Measurements from ENCODE around the gene MTIF2.
A peak's percentile ranks its signal among the peaks of the same experiment; 100 is the strongest.
"Not testable (repeated sequence)": the region's sequence is repeated elsewhere in the genome, so short reads cannot be mapped to it uniquely, and the experiment has no call there.

Gene MTIF2

DNA sequence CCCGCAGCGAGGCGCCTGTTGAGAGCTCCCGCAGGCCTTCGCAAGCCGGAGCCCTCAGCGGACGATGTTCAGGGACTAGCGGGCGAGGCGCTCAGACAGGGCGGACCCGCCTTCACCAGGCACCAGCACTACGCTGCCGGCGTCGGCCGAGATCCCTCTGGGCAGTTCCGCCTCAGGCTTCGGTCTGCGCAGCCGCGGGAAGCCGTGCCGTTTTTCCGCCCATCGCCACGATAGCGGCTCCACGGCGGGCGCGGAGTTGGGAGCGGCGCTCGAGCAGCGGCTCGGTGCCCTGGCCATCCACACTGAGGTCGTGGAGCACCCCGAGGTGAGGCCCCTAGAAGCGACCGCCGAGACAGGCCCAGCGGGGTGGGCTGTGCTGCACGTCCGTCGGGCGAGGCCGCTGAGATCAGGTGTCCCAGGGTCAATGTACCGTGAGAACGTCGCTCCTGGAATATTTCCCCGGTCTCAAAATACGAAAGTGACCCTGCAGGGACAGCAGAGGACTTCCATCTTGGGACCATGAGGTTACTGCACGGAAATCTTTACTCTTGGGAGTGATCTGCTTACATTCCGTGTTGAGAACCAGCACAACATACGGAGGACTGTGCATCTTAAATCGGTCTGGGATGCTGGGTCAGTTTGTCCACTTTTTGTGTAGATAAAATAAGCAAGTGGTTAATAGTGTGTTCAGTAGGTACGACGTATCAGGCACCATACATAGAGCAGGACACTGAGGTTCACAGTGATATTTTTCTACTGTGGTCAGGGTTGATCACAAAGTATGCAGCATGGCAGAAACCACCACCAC is 13.3 kb upstream of the MTIF2 start:
- H3K4me3 ChIP-seq (ENCODE audit: low read depth, low read length) = peak overlapping the region; percentile 82
- H4K91ac ChIP-seq (ENCODE audit: low read depth, low read length) = peak overlapping the region; percentile 68
- peak; percentile 92 to 95 for DNase-seq
- H3K36me3 ChIP-seq (ENCODE audit: control insufficient read depth in 1 of 2, insufficient read depth in 2 of 2, low read length in 2 of 2) = no peaks in the 10 kb centered on the region
- no peak overlapping the region for H3K23ac ChIP-seq (ENCODE audit: low read length)
- no peak overlapping the region for H2BK5ac ChIP-seq (ENCODE audit: low read depth, low read length, poor library complexity)
- H3K27me3 ChIP-seq (ENCODE audit: insufficient read depth, low read length) = no peaks in the 10 kb centered on the region
- H3K9ac ChIP-seq (ENCODE audit: low read length) = peak overlapping the region; percentile 74
- H3K4me1 ChIP-seq (ENCODE audit: control insufficient read depth in 1 of 2, insufficient read depth in 2 of 2, low read length in 2 of 2) = peaks cover 0 to 4% of the 10 kb centered on the region in 2 experiments
- no peak overlapping the region for H2BK12ac ChIP-seq (ENCODE audit: low read length)
- peak overlapping the region; percentile 50 for H3K18ac ChIP-seq (ENCODE audit: low read length)
- H2AK5ac ChIP-seq (ENCODE audit: low read length) = no peak overlapping the region
- peak overlapping the region; percentile 47 for H3K4ac ChIP-seq (ENCODE audit: low read depth, low read length)
- no CpG with 5 or more reads among the region's 60 CpGs for whole genome bisulfite sequencing (ENCODE audit: extremely low coverage, insufficient coverage, insufficient read length)
- H4K8ac ChIP-seq (ENCODE audit: low read depth, low read length) = peak overlapping the region; percentile 90
- H2AFZ ChIP-seq (ENCODE audit: insufficient read depth, low read length, poor library complexity) = peak overlapping the region; percentile 92
- peak overlapping the region; percentile 64 for H3K4me2 ChIP-seq (ENCODE audit: low read length)
- H4K12ac ChIP-seq (ENCODE audit: low read depth, low read length) = peak overlapping the region; percentile 84
- H3K14ac ChIP-seq (ENCODE audit: low read length) = peak overlapping the region; percentile 46
- H3K79me1 ChIP-seq (ENCODE audit: low read length) = peaks cover 9% of the 10 kb centered on the region
- peak overlapping the region; percentile 13 for H3K27ac ChIP-seq (ENCODE audit: low read depth, low read length)
- H2BK120ac ChIP-seq (ENCODE audit: insufficient read depth, low read length, poor library complexity) = peak overlapping the region; percentile 46
- H3K9me3 ChIP-seq (ENCODE audit: insufficient read depth, low read depth, low read length) = no peaks in the 10 kb centered on the region
- no peaks in the 10 kb centered on the region for H3K79me2 ChIP-seq (ENCODE audit: control insufficient read depth, insufficient read depth, low read length, poor library complexity)

GRCh38 chr2:55280851-55281546 is 12.0 kb upstream of the MTIF2 start:
- WGBS (ENCODE audit: extremely low coverage, insufficient coverage, insufficient read length) = no CpG with 5 or more reads among the region's 5 CpGs

GRCh38 chr2:55279859-55280424 is 10.9 kb upstream of the MTIF2 start:
- H2BK120ac ChIP-seq (ENCODE audit: insufficient read depth, low read length, poor library complexity); H3K4ac ChIP-seq (ENCODE audit: low read depth, low read length); H3K9me3 ChIP-seq (ENCODE audit: insufficient read depth, low read depth, low read length); H3K23ac ChIP-seq (ENCODE audit: low read length); H3K4me1 ChIP-seq (ENCODE audit: control insufficient read depth in 1 of 2, insufficient read depth in 2 of 2, low read length in 2 of 2); H3K14ac ChIP-seq (ENCODE audit: low read length); H3K79me2 ChIP-seq (ENCODE audit: control insufficient read depth, insufficient read depth, low read length, poor library complexity); H2BK12ac ChIP-seq (ENCODE audit: low read length); DNase-seq; H3K9ac ChIP-seq (ENCODE audit: low read length); H3K4me2 ChIP-seq (ENCODE audit: low read length); H3K4me3 ChIP-seq (ENCODE audit: low read depth, low read length); H2AFZ ChIP-seq (ENCODE audit: insufficient read depth, low read length, poor library complexity); H4K91ac ChIP-seq (ENCODE audit: low read depth, low read length); H3K36me3 ChIP-seq (ENCODE audit: control insufficient read depth in 1 of 2, insufficient read depth in 2 of 2, low read length in 2 of 2); H2AK5ac ChIP-seq (ENCODE audit: low read length); H2BK5ac ChIP-seq (ENCODE audit: low read depth, low read length, poor library complexity); H3K79me1 ChIP-seq (ENCODE audit: low read length); H3K27ac ChIP-seq (ENCODE audit: low read depth, low read length); H3K27me3 ChIP-seq (ENCODE audit: insufficient read depth, low read length); H3K18ac ChIP-seq (ENCODE audit: low read length): not testable (repeated sequence)
- Histone ChIP-seq H4K12ac (ENCODE audit: low read depth, low read length) (peak overlapping the region; percentile 54), H4K8ac (ENCODE audit: low read depth, low read length) (peak overlapping the region; percentile 28)
- whole genome bisulfite sequencing (ENCODE audit: extremely low coverage, insufficient coverage, insufficient read length) = no CpG with 5 or more reads among the region's 7 CpGs

More at GRCh38 chr2:55280851-55281546, 12.0 kb upstream of the MTIF2 start:
- H4K91ac ChIP-seq (ENCODE audit: low read depth, low read length); H3K27ac ChIP-seq (ENCODE audit: low read depth, low read length); H3K4me3 ChIP-seq (ENCODE audit: low read depth, low read length); H3K36me3 ChIP-seq (ENCODE audit: control insufficient read depth in 1 of 2, insufficient read depth in 2 of 2, low read length in 2 of 2); H3K4ac ChIP-seq (ENCODE audit: low read depth, low read length); H2AFZ ChIP-seq (ENCODE audit: insufficient read depth, low read length, poor library complexity); H3K9ac ChIP-seq (ENCODE audit: low read length); H3K18ac ChIP-seq (ENCODE audit: low read length); H3K14ac ChIP-seq (ENCODE audit: low read length); H3K9me3 ChIP-seq (ENCODE audit: insufficient read depth, low read depth, low read length); H2AK5ac ChIP-seq (ENCODE audit: low read length); DNase-seq; H3K79me1 ChIP-seq (ENCODE audit: low read length); H4K8ac ChIP-seq (ENCODE audit: low read depth, low read length); H4K12ac ChIP-seq (ENCODE audit: low read depth, low read length); H2BK120ac ChIP-seq (ENCODE audit: insufficient read depth, low read length, poor library complexity); H3K23ac ChIP-seq (ENCODE audit: low read length); H2BK5ac ChIP-seq (ENCODE audit: low read depth, low read length, poor library complexity); H2BK12ac ChIP-seq (ENCODE audit: low read length); H3K4me1 ChIP-seq (ENCODE audit: control insufficient read depth in 1 of 2, insufficient read depth in 2 of 2, low read length in 2 of 2); H3K4me2 ChIP-seq (ENCODE audit: low read length); H3K27me3 ChIP-seq (ENCODE audit: insufficient read depth, low read length); H3K79me2 ChIP-seq (ENCODE audit: control insufficient read depth, insufficient read depth, low read length, poor library complexity): not testable (repeated sequence)

- H3K79me1 ChIP-seq (ENCODE audit: low read length); H3K4me1 ChIP-seq (ENCODE audit: control insufficient read depth in 1 of 2, insufficient read depth in 2 of 2, low read length in 2 of 2); H3K27ac ChIP-seq (ENCODE audit: low read depth, low read length); H3K9ac ChIP-seq (ENCODE audit: low read length); H4K91ac ChIP-seq (ENCODE audit: low read depth, low read length); H2BK12ac ChIP-seq (ENCODE audit: low read length); H2AK5ac ChIP-seq (ENCODE audit: low read length); H3K4ac ChIP-seq (ENCODE audit: low read depth, low read length); H4K8ac ChIP-seq (ENCODE audit: low read depth, low read length); H3K14ac ChIP-seq (ENCODE audit: low read length); H4K12ac ChIP-seq (ENCODE audit: low read depth, low read length); H3K9me3 ChIP-seq (ENCODE audit: insufficient read depth, low read depth, low read length); H3K27me3 ChIP-seq (ENCODE audit: insufficient read depth, low read length); H2BK120ac ChIP-seq (ENCODE audit: insufficient read depth, low read length, poor library complexity); H3K4me3 ChIP-seq (ENCODE audit: low read depth, low read length); H2BK5ac ChIP-seq (ENCODE audit: low read depth, low read length, poor library complexity); H3K79me2 ChIP-seq (ENCODE audit: control insufficient read depth, insufficient read depth, low read length, poor library complexity); H2AFZ ChIP-seq (ENCODE audit: insufficient read depth, low read length, poor library complexity); H3K18ac ChIP-seq (ENCODE audit: low read length); H3K23ac ChIP-seq (ENCODE audit: low read length); H3K4me2 ChIP-seq (ENCODE audit: low read length); H3K36me3 ChIP-seq (ENCODE audit: control insufficient read depth in 1 of 2, insufficient read depth in 2 of 2, low read length in 2 of 2): not testable (repeated sequence)
- DNase-seq = peak; percentile 12 to 30
- WGBS (ENCODE audit: extremely low coverage, insufficient coverage, insufficient read length) = no CpG with 5 or more reads among the region's 10 CpGs
Observed at GRCh38 chr2:55279214-55279835, 10.3 kb upstream of the MTIF2 start.

Measured in trophoblast cell (in vitro differentiated cells and primary cell).